Activated naive CD8-positive, alpha-beta T cell treated with anti-CD3 and anti-CD28 coated beads for 36 hours (primary cell): ENCODE data around the gene BSN. TPM values are rescaled to one million over a fixed set of nuclear protein-coding genes. Genes with fewer than 3 reads are reported as not detected.

Source experiments
- DNase-seq: peaks from one replicate; pipeline ENCODE4 v3.0.0; 2021
- H3K27ac Mint-ChIP-seq: one replicate; pipeline ENCODE4 v1.8.0; 2022; ENCODE audit warnings: mild to moderate bottlenecking, moderate library complexity, mixed read lengths
- H3K27me3 Mint-ChIP-seq: one replicate; pipeline ENCODE4 v1.8.0; 2022; ENCODE audit warnings: mild to moderate bottlenecking, mixed read lengths
- H3K36me3 Mint-ChIP-seq: one replicate; pipeline ENCODE4 v1.8.0; 2021; ENCODE audit warnings: mild to moderate bottlenecking, mixed read lengths
- H3K4me1 Mint-ChIP-seq: one replicate; pipeline ENCODE4 v1.8.0; 2021; ENCODE audit warnings: mixed read lengths
- H3K4me3 Mint-ChIP-seq: one replicate; pipeline ENCODE4 v1.8.0; 2022; ENCODE audit warnings: mild to moderate bottlenecking, moderate library complexity, mixed read lengths
- H3K9me3 Mint-ChIP-seq: one replicate; pipeline ENCODE4 v1.8.0; 2022; ENCODE audit warnings: mixed read lengths
- total RNA-seq, 2 experiments: library from RNA; stranded (reverse); gene quantifications; one replicate each; pipeline ENCODE4 v1.2.3, GENCODE V29; 2021

The BSN gene
- total RNA-seq, 2 experiments from 2014 or later = 0.10 to 0.35 TPM

DNA sequence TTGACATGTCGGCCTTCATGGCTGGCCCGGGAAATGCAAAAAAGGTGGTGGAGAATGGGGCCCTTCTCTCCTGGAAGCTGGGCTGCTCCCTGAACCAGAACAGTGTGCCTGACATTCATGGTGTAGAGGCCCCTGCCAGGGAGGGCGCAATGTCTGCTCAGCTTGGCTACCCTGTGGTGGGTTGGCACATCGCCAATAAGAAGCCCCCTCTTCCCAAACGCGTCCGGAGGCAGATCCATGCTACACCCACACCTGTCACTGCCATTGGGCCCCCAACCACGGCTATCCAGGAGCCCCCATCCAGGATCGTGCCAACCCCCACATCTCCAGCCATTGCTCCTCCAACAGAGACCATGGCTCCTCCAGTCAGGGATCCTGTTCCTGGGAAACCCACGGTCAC is 23.1 kb upstream of the BSN start:
- H3K36me3 Mint-ChIP-seq = peaks cover 16% of the 10 kb centered on the region
- no peak overlapping the region for H3K27ac Mint-ChIP-seq
- peaks cover 17% of the 10 kb centered on the region for H3K4me1 Mint-ChIP-seq
- no peaks in the 10 kb centered on the region for H3K9me3 Mint-ChIP-seq
- no peak for DNase-seq
- no peaks in the 10 kb centered on the region for H3K27me3 Mint-ChIP-seq
- no peak overlapping the region for H3K4me3 Mint-ChIP-seq

DNA sequence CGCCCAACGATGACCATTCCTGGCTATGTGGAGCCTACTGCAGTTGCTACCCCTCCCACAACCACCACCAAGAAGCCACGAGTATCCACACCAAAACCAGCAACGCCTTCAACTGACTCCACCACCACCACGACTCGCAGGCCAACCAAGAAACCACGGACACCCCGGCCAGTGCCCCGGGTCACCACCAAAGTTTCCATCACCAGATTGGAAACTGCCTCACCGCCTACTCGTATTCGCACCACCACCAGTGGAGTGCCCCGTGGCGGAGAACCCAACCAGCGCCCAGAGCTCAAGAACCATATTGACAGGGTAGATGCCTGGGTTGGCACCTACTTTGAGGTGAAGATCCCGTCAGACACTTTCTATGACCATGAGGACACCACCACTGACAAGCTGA is 22.6 kb upstream of the BSN start:
- Mint-ChIP-seq H3K36me3 (peaks cover 16% of the 10 kb centered on the region), H3K27me3 (no peaks in the 10 kb centered on the region), H3K9me3 (no peaks in the 10 kb centered on the region), H3K4me1 (peaks cover 17% of the 10 kb centered on the region), H3K4me3 (peak overlapping the region; percentile 14), H3K27ac (no peak overlapping the region)
- no peak for DNase-seq

DNA sequence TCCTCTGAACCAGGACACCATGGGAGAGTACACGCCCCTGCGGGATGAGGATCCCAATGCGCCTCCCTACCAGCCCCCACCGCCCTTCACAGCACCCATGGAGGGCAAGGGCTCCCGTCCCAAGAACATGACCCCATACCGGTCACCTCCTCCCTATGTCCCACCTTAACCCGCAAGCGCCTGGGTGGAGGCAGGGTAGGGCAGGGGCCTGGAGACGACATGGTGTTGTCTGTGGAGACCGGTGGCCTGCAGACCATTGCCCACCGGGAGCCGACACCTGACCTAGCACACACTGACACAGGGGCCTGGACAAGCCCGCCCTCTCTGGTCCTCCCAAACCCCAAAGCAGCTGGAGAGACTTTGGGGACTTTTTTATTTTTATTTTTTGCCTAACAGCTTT is 21.2 kb upstream of the BSN start:
- peaks cover 16% of the 10 kb centered on the region for H3K36me3 Mint-ChIP-seq

DNA sequence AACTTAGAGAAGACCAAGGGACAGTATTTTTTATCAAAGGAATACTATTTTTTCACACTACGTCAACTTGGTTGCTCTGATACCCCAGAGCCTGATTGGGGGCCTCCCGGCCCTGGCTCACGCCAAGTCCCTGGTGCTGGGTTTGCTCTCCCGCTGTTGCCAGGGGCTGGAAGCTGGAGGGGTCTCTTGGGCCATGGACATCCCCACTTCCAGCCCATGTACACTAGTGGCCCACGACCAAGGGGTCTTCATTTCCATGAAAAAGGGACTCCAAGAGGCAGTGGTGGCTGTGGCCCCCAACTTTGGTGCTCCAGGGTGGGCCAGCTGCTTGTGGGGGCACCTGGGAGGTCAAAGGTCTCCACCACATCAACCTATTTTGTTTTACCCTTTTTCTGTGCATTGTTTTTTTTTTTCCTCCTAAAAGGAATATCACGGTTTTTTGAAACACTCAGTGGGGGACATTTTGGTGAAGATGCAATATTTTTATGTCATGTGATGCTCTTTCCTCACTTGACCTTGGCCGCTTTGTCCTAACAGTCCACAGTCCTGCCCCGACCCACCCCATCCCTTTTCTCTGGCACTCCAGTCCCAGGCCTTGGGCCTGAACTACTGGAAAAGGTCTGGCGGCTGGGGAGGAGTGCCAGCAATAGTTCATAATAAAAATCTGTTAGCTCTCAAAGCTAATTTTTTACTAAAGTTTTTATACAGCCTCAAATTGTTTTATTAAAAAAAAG is 20.3 kb upstream of the BSN start:
- H3K4me3 Mint-ChIP-seq = no peak overlapping the region
- no peaks in the 10 kb centered on the region for H3K9me3 Mint-ChIP-seq
- H3K27ac Mint-ChIP-seq = no peak overlapping the region
- H3K36me3 Mint-ChIP-seq = peaks cover 16% of the 10 kb centered on the region
- no peak for DNase-seq
- H3K4me1 Mint-ChIP-seq = peaks cover 17% of the 10 kb centered on the region
- H3K27me3 Mint-ChIP-seq = no peaks in the 10 kb centered on the region

More for the DNA sequence above, 21.2 kb upstream of the BSN start:
- Mint-ChIP-seq H3K27me3 (no peaks in the 10 kb centered on the region), H3K4me1 (peaks cover 17% of the 10 kb centered on the region), H3K4me3 (no peak overlapping the region), H3K9me3 (no peaks in the 10 kb centered on the region), H3K27ac (no peak overlapping the region)
- DNase-seq = no peak

DNA sequence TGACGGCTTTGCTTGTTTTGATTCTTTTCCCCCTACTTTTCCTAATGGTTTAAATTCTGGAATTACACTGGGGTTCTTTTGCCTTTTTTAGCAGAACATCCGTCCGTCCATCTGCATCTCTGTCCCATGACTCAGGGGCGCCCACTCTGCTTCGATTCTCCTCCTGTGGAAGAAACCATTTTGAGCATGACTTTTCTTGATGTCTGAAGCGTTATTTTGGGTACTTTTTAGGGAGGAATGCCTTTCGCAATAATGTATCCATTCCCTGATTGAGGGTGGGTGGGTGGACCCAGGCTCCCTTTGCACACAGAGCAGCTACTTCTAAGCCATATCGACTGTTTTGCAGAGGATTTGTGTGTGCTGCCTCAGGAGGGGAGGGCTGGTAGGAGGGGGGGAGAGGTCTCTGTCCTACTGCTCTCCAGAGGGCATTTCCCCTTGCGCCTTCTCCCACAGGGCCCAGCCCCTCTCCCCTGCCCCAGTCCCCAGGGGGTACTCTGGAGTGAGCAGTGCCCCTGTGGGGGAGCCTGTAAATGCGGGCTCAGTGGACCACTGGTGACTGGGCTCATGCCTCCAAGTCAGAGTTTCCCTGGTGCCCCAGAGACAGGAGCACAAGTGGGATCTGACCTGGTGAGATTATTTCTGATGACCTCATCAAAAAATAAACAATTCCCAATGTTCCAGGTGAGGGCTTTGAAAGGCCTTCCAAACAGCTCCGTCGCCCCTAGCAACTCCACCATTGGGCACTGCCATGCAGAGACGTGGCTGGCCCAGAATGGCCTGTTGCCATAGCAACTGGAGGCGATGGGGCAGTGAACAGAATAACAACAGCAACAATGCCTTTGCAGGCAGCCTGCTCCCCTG is 19.5 kb upstream of the BSN start:
- DNase-seq = no peak
- Mint-ChIP-seq H3K4me3 (no peak overlapping the region), H3K9me3 (no peaks in the 10 kb centered on the region), H3K36me3 (peaks cover 16% of the 10 kb centered on the region), H3K27me3 (no peaks in the 10 kb centered on the region), H3K27ac (no peak overlapping the region), H3K4me1 (peaks cover 9% of the 10 kb centered on the region)

DNA sequence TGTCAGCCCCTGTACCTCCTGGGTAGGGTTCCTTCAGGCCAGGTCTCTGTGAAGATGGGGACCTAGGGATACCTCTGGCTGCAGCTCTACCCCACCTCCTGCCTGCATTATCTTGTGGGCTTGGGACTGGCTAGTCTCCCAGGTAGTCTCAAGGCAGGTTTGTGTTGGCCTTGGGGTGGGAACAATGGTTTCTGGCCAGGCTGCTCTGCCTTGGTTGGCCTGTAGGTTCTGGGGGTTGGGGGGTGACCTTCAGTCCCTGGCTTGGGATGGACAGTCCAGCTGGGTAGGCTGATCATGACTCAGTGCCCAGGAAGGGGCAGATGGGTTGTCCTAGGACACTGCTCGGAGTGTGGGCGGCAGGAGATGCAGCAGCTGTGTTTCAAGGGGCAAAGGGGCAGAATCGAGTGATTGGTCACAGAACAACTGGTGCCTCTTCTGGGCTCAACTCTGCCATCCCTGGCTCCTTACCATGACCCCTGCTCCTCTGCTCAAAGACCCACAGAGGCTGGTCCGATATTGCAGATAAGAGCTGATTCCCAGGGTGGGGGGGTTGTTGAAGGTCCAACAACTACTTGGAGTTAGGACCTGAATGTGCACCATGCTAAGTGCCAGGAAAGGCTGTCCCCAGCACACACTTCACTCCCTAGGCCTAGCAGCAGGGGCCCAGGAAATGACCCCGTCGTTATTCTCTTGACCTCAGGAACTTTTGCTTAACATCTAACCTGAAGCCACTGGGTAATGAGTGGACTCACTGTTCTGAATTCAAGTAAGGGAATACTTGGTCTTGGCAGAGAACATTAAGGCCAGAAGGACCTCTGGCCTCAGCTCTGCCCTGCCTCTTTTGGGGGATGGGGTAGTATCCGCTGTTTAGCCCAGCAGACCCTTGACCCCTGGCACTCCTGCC is 18.1 kb upstream of the BSN start:
- Mint-ChIP-seq H3K27me3 (no peaks in the 10 kb centered on the region), H3K36me3 (peaks cover 8% of the 10 kb centered on the region), H3K9me3 (no peaks in the 10 kb centered on the region), H3K27ac (no peak overlapping the region), H3K4me3 (no peak overlapping the region), H3K4me1 (peaks cover 7% of the 10 kb centered on the region)
- no peak for DNase-seq

DNA sequence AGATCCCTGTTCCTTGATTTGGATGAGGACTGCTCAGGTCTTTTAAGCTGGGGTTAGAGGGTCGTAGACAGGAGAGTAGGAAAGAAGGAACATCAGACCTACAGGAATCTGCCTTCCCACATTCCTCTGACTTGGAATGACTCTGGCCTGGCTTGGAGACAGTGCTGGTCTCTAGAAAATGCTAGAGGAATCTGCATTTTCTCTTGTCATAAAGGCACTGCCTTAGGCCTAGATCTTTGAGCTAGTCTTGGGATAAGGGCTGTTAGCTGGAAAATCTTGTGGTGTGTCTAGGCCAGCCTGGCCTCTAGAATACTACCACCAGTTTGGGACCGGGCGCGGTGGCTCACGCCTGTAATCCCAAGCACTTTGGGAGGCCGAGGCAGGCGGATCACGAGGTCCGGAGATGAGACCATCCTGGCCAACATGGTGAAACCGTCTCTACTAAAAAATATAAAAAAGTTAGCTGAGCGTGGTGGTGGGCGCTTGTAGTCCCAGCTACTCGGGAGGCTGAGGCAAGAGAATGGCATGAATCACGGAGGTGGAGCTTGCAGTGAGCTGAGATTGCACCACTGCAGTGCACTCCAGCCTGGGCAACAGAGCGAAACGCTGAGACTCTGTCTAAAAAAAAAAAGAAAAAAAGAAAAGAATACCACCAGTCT is 17.3 kb upstream of the BSN start:
- peaks cover under 1% of the 10 kb centered on the region for H3K36me3 Mint-ChIP-seq
- H3K9me3 Mint-ChIP-seq = no peaks in the 10 kb centered on the region
- H3K4me3 Mint-ChIP-seq = no peak overlapping the region
- peaks cover 3% of the 10 kb centered on the region for H3K4me1 Mint-ChIP-seq
- DNase-seq = no peak
- H3K27me3 Mint-ChIP-seq = no peaks in the 10 kb centered on the region
- H3K27ac Mint-ChIP-seq = no peak overlapping the region

DNA sequence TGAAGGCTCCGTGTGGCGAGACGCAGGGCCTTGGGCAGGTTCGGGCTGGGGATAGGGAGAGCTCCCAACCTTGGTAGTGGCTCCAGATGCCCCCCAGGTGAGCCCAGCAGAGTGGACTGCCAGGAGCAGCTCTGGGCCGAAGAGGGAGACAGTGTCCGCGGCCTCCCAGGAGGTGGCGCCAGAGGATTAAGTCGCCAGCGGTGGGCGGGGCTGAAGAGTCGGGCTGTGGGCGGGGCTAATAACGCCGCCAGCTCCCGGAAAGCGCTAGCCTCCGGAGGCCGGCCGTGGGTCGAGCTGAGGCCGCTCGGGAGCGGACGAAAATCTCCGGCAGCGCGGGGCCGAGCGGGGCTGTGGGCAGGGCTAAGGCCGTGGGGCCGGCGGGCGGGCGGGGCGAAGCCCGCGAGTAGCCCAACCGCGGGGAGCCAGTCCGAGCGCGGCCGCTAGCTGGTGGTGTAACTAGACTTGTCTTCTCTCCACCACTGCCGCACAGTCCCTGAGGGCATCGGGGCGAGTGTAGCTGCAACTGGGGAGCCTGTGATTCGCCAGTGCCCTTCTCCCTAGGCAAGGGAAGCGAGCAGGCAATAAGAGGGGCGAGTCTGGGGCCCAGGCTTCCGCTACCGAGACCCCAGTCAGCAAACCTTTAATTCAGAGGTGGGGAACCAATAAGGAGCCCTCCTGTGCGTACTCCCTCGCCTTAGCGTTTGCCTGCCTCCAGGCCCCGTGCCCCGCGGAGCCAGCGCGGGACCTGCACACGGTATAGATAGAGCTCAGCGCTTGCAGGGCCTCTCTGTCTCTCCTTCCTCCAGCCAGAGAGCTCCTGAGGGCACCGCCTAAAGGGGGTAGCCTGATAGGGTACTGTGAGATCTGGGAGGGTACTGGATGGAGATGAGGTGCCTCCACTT is 14.4 kb upstream of the BSN start:
- Mint-ChIP-seq H3K9me3 (no peaks in the 10 kb centered on the region), H3K4me3 (peak overlapping the region; percentile 73), H3K36me3 (no peaks in the 10 kb centered on the region), H3K4me1 (peaks cover 3% of the 10 kb centered on the region), H3K27me3 (peaks cover 2% of the 10 kb centered on the region), H3K27ac (no peak overlapping the region)
- peak; percentile 89 for DNase-seq

DNA sequence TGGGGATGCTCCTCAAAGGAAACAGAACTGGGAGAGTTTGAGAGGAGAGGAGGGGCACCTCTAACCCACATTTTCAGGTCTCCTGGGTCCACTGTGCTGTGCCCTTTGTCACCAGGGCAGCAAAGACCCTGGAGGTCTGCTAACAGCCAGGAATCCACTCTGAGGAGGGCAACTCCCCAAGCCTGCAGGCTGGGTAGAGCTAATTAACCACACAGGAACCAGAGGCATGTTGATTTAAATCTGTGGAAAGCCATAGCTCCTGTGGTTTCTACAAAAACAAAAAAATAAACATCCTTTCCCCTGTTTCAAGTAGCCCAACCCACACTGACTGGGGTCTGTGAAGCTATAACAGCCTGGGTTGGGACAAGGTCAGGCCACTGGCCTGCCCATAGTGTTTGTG is 2.2 kb upstream of the BSN start:
- H3K36me3 Mint-ChIP-seq = no peaks in the 10 kb centered on the region
- no peak overlapping the region for H3K27ac Mint-ChIP-seq
- DNase-seq = no peak
- no peaks in the 10 kb centered on the region for H3K9me3 Mint-ChIP-seq
- peaks cover 28% of the 10 kb centered on the region for H3K27me3 Mint-ChIP-seq
- H3K4me3 Mint-ChIP-seq = no peak overlapping the region
- H3K4me1 Mint-ChIP-seq = peaks cover 12% of the 10 kb centered on the region

DNA sequence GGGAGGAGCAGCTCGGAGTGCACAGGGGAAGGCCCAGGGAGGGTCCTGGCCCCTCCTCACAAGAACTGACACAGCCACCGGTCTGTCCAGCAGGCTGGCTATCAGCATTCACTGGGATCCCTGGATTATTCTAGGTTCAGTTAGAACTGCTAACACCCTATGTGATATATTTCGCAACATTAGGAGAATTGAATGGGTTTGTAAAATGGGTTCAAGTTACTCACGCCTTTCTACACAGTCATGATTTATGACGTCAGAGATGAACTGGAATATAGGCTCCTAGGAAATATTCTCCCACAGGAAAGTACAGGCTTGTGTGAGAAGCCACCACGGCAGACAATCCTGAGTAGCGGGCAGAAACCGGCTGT is 969 bp upstream of the BSN start:
- Mint-ChIP-seq H3K27ac (no peak overlapping the region), H3K9me3 (no peaks in the 10 kb centered on the region), H3K36me3 (no peaks in the 10 kb centered on the region), H3K4me3 (peak overlapping the region; percentile 87), H3K4me1 (peaks cover 12% of the 10 kb centered on the region), H3K27me3 (peaks cover 38% of the 10 kb centered on the region)
- no peak for DNase-seq

DNA sequence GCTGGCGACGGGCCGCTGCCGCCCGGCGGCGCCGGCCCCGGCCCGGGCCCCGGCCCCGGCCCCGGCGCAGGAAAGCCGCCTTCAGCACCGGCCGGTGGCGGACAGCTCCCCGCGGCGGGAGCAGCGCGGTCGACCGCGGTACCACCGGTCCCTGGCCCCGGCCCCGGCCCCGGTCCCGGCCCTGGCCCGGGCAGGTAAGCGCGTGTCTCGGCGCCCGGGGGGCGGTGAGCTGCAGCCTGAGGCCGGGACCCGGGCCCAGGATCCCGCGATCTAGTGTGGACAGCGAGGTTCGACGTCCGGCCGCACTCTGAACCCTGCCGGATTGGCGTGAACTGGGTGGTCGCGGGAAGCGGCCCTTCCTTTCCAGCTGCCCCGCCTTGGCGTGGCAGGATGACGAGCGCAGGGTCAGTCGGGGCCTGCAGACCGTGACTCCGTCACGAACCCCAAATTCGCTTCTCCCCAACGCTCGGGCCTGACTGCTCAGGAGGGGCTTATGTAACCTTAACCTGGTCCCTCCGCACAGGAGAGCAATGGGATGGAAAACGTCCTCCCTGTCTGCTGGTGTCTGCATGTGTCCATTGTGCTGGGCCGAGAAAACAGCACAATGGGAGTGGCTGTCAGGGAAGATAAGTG is 472 bp downstream of the BSN start:
- Mint-ChIP-seq H3K27me3 (peaks cover 36% of the 10 kb centered on the region), H3K27ac (no peak overlapping the region), H3K4me1 (peaks cover 12% of the 10 kb centered on the region), H3K36me3 (peaks cover 2% of the 10 kb centered on the region), H3K4me3 (peak overlapping the region; percentile 55), H3K9me3 (no peaks in the 10 kb centered on the region)
- no peak for DNase-seq

DNA sequence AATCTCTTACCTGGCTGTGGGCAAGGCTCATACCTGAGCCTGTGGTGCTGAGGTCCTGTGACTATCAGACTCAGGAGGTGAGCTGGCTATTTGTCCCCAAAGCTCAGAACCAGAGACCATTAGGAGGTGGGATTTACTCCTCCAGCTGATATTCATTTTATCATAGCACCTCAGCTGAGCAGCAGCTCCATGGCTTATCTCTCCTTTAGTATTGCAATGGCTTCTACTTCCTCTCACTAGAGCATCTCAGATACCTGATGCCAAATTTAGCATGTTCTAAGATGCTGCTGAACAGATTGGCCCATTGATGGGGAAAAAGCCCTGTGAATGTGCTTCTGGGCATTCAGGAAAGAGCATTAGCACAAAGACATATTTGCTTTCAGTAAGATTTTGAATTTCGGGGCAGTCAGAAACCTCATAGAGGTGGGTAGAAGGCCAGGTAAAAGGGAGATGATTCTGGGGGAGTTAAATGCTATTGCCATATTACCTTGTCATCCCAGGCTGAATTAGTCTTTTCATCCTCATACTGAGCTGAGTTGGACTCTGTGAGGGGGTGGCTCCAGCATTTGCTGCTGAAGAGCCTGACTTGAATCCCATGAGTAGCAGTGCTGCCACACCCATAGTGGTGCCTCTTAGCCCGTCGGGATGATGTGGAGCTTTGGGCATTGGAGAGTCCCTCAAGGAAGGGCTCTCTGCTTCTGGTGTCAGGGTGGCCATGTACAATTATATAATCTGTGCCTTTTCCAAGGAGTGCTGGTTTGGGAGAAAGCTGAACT is 2.4 kb downstream of the BSN start:
- Mint-ChIP-seq H3K27ac (no peak overlapping the region), H3K36me3 (peaks cover 2% of the 10 kb centered on the region), H3K9me3 (no peaks in the 10 kb centered on the region), H3K4me3 (no peak overlapping the region), H3K27me3 (peaks cover 42% of the 10 kb centered on the region), H3K4me1 (peaks cover 12% of the 10 kb centered on the region)
- no peak for DNase-seq

DNA sequence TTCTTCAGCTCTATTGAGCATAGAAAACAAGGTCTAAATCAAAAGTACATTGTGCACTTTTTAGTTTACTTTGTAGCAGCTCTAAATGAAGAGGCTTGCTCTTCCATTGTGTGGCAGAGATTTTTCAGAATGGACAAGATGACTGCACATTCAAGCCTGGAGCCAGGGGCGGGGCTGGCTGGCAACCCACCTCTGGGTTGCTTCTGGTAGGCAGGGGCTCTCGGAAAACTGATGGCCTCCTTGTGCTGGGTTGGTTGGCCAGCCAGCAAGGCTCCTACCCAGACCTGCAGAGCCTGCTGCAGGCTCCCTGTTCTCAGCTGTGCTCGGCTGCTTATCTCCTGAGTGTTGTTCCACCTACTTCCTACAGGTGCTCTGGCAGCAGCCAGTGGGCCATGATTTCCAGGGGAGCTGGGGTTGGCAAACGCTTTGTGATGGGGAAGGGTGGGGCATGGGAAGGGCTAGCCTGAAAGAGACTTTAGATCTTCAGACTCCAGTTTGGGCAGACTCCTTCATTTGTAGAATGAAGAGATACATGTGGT is 8.8 kb downstream of the BSN start:
- Mint-ChIP-seq H3K4me3 (no peak overlapping the region), H3K4me1 (no peaks in the 10 kb centered on the region), H3K36me3 (peaks cover 2% of the 10 kb centered on the region), H3K27ac (no peak overlapping the region), H3K9me3 (no peaks in the 10 kb centered on the region), H3K27me3 (peaks cover 18% of the 10 kb centered on the region)
- no peak for DNase-seq
